Sigmoid colon (tissue), 4 donors: Measurements from ENCODE around the gene CAMKK2.

Source experiments
- CTCF ChIP-seq, 4 experiments: fragments of 450-650 bp in 3 of 4; fragments of 200-600 bp in 1 of 4; IDR thresholded peaks; one replicate each; pipeline ENCODE4 v1.5.1; 2016 to 2019; ENCODE audit warnings: antibody characterized with exemption in 4 of 4, mild to moderate bottlenecking in 3 of 4, moderate library complexity in 2 of 4
- EP300 ChIP-seq, 4 donors: sonication (generic); formaldehyde crosslinking; IDR thresholded peaks; one replicate each; pipeline ENCODE4 v1.6.1; 2017; ENCODE audit warnings: antibody characterized with exemption in 4 of 4
- POLR2A ChIP-seq, 2 donors: fragments of 450-650 bp; IDR thresholded peaks; one replicate each; pipeline ENCODE4 v1.6.1; 2016; ENCODE audit warnings: antibody characterized with exemption in 2 of 2, mild to moderate bottlenecking in 2 of 2, moderate library complexity in 2 of 2

DNA sequence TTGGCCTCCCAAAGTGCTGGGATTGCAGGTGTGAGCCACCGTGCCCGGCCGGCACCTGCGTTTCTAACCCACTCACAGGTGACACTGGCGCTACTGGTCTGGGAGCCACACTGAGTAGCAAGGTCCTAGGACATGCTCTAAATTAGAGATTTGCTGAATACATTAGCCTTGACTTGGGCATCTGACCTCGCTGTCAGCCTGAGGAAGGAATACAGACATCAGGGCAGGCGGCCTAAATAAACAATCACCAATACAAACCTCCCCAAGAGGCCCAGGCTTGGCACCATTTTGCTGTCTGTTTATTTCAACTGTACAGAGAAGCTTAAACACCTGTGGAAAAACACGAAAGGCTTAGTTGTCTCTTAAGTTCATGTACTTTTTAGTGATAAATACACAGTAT lies 59.1 kb downstream of the CAMKK2 start:
- TF ChIP-seq CTCF (IDR thresholded peaks at IDR 0.05): no peak
- TF ChIP-seq EP300 (IDR thresholded peaks at IDR 0.05): no peak
- TF ChIP-seq POLR2A (IDR thresholded peaks at IDR 0.05): no peak
